Gastroesophageal sphincter (tissue), 3 donors: ENCODE measurements around the gene WLS.

Experiments
- EP300 ChIP-seq: sonication (generic); formaldehyde crosslinking; IDR thresholded peaks from one replicate; pipeline ENCODE4 v1.6.1; 2017; ENCODE audit warnings: antibody characterized with exemption, mild to moderate bottlenecking
- POLR2A ChIP-seq, 2 donors: fragments of 450-650 bp; IDR thresholded peaks; one replicate each; pipeline ENCODE4 v1.6.1; 2017; ENCODE audit warnings: antibody characterized with exemption in 2 of 2, mild to moderate bottlenecking in 2 of 2, moderate library complexity in 1 of 2
- POLR2AphosphoS5 ChIP-seq: sonication (generic); formaldehyde crosslinking; IDR thresholded peaks from one replicate; pipeline ENCODE4 v1.6.1; 2017; ENCODE audit warnings: antibody characterized with exemption
- TF ChIP-seq, protein P1 (sequence below), 4 experiments: fragments of 200-600 bp in 2 of 4; fragments of 450-650 bp in 2 of 4; sonication (generic) in 1 of 4; IDR thresholded peaks; one replicate each; pipeline ENCODE4 v1.5.1; 2017 to 2019; ENCODE audit warnings: antibody characterized with exemption in 4 of 4, mild to moderate bottlenecking in 2 of 4, moderate library complexity in 2 of 4

DNA sequence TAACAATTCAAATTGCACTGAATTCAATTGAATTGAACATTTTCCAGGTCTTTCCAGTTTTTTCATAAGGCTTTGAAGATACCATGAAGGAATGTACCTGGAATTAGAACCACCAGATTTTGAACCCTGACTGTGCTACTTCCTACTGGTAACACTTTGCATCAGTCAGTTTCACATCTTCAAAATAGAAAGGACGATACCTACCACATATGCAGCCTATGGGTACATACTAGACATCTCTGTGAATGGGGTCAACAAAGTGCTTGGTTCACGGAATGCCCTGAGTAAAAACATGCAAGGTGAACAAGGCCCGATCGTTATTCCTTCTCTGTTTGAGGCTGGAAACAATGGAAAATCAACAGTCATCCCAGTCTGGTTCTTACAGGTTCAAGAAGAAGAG is 41.2 kb upstream of the WLS start:
- TF ChIP-seq, protein P1, sequence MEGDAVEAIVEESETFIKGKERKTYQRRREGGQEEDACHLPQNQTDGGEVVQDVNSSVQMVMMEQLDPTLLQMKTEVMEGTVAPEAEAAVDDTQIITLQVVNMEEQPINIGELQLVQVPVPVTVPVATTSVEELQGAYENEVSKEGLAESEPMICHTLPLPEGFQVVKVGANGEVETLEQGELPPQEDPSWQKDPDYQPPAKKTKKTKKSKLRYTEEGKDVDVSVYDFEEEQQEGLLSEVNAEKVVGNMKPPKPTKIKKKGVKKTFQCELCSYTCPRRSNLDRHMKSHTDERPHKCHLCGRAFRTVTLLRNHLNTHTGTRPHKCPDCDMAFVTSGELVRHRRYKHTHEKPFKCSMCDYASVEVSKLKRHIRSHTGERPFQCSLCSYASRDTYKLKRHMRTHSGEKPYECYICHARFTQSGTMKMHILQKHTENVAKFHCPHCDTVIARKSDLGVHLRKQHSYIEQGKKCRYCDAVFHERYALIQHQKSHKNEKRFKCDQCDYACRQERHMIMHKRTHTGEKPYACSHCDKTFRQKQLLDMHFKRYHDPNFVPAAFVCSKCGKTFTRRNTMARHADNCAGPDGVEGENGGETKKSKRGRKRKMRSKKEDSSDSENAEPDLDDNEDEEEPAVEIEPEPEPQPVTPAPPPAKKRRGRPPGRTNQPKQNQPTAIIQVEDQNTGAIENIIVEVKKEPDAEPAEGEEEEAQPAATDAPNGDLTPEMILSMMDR (IDR thresholded peaks at IDR 0.05): no peak
- TF ChIP-seq POLR2A (IDR thresholded peaks at IDR 0.05) (no peak), POLR2AphosphoS5 (no peak), EP300 (no peak)
